ENCODE measurements around the gene FDX1.

The FDX1 gene

GRCh38 chr11:110513259-110513801 is 83.6 kb downstream of the FDX1 start:
- no peak for DNase-seq

DNA sequence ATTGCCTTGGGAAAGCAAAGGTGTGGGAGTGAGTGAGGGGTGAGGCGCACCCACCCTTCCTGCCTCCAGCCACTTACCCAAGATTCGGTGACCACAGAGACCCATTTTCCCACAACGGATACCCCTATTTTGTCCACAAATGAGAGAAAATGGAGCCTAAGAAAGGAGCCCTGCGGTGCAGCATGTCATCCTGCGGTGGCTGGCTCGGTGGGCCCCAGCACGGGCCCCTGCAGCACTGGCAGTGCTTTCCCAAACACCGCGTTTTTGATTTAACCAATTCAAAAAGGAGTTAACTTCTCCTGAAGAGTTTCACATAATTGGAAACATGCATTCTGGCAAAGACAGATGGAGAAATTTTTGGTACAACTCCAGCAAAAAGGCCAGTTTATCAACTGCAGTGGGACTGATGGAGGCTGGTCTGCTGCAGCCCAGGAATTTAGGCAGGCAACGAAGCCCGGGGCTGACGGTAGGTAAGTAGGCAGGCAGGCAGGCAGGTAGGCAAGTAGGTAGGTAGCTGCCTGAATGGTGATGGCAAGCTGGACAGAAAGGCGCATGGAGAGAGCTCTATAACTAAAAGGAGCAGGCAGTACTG is 84.2 kb downstream of the FDX1 start:
- DNase-seq = no peak
